Measurements from ENCODE around the gene MAP6D1. TPM values are rescaled to one million over a fixed set of nuclear protein-coding genes. Genes with fewer than 3 reads are reported as not detected.

The MAP6D1 gene
- total RNA-seq, 2 donors from 2014 or later = 17.3 to 22.3 TPM

GRCh38 chr3:183800243-183800863 lies 25.0 kb downstream of the MAP6D1 start:
- H3K36me3 ChIP-seq = peaks cover 0 to 3% of the 10 kb centered on the region in 2 donors
- TF ChIP-seq POLR2A (IDR thresholded peaks at IDR 0.05) (no peak), POLR2AphosphoS5 (IDR thresholded peaks at IDR 0.05) (no peak)
- TF ChIP-seq, protein P1, sequence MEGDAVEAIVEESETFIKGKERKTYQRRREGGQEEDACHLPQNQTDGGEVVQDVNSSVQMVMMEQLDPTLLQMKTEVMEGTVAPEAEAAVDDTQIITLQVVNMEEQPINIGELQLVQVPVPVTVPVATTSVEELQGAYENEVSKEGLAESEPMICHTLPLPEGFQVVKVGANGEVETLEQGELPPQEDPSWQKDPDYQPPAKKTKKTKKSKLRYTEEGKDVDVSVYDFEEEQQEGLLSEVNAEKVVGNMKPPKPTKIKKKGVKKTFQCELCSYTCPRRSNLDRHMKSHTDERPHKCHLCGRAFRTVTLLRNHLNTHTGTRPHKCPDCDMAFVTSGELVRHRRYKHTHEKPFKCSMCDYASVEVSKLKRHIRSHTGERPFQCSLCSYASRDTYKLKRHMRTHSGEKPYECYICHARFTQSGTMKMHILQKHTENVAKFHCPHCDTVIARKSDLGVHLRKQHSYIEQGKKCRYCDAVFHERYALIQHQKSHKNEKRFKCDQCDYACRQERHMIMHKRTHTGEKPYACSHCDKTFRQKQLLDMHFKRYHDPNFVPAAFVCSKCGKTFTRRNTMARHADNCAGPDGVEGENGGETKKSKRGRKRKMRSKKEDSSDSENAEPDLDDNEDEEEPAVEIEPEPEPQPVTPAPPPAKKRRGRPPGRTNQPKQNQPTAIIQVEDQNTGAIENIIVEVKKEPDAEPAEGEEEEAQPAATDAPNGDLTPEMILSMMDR (IDR thresholded peaks at IDR 0.05) = no peak
- no peak for DNase-seq (ENCODE audit: low spot score)
- no peaks in the 10 kb centered on the region for H3K9me3 ChIP-seq
- no peaks in the 10 kb centered on the region for H3K4me1 ChIP-seq (replicated peaks)
- H3K27ac ChIP-seq = no peak overlapping the region
- WGBS = 88% methylated on average over 8 of the region's 8 CpGs
- no peaks in the 10 kb centered on the region for H3K27me3 ChIP-seq (replicated peaks; ENCODE audit: insufficient read depth)
- no peak overlapping the region for H3K4me3 ChIP-seq
- intact Hi-C loops (cut with DNase I) = no loop called here

- TF ChIP-seq, protein P1 (IDR thresholded peaks at IDR 0.05) = no peak
- TF ChIP-seq POLR2AphosphoS5 (IDR thresholded peaks at IDR 0.05) (no peak), POLR2A (IDR thresholded peaks at IDR 0.05) (no peak)
- intact Hi-C loops (cut with DNase I) = no loop called here
- Histone ChIP-seq H3K4me3 (no peak overlapping the region), H3K27ac (no peak overlapping the region), H3K9me3 (no peaks in the 10 kb centered on the region), H3K4me1 (replicated peaks) (no peaks in the 10 kb centered on the region), H3K27me3 (replicated peaks; ENCODE audit: insufficient read depth) (no peaks in the 10 kb centered on the region), H3K36me3 (peaks cover 0 to 3% of the 10 kb centered on the region in 2 donors)
- WGBS = 91% methylated on average over 5 of the region's 5 CpGs
- no peak for DNase-seq (ENCODE audit: low spot score)
Measured at GRCh38 chr3:183799461-183799860, 25.9 kb downstream of the MAP6D1 start.

GRCh38 chr3:183797996-183798395 lies 27.4 kb downstream of the MAP6D1 start:
- no peaks in the 10 kb centered on the region for H3K9me3 ChIP-seq
- no peaks in the 10 kb centered on the region for H3K27me3 ChIP-seq (replicated peaks; ENCODE audit: insufficient read depth)
- no peak overlapping the region for H3K4me3 ChIP-seq
- no peak for TF ChIP-seq POLR2A (IDR thresholded peaks at IDR 0.05)
- TF ChIP-seq, protein P1 (IDR thresholded peaks at IDR 0.05) = no peak
- no peak for TF ChIP-seq POLR2AphosphoS5 (IDR thresholded peaks at IDR 0.05)
- no peak overlapping the region for H3K27ac ChIP-seq
- WGBS = 93% methylated on average over 9 of the region's 9 CpGs
- DNase-seq (ENCODE audit: low spot score) = no peak
- no peaks in the 10 kb centered on the region for H3K4me1 ChIP-seq (replicated peaks)
- no peaks in the 10 kb centered on the region for H3K36me3 ChIP-seq
- intact Hi-C loops (cut with DNase I) = no loop called here

DNA sequence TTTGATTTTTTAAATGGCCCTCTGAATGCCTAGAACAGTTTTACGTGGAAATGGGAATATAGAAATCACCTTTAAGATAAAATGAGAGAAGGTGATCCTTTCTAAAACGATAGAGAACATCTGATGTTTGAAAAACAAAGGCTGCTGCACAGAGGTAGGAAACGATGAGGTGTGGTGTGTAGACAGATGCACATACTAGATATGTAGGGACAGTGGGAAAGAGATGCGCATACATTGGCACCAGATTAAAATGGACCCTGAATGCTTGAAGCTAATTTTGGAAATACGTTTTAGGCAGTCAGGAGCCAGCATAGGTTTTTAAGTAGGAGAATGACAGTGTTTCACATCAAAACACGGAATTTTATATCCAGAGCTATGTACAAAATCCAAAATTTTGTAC lies 29.0 kb downstream of the MAP6D1 start:
- H3K36me3 ChIP-seq = no peaks in the 10 kb centered on the region
- WGBS = 91% methylated on average over 6 of the region's 6 CpGs

More for the DNA sequence above, 29.0 kb downstream of the MAP6D1 start:
- H3K9me3 ChIP-seq = no peaks in the 10 kb centered on the region
- H3K4me1 ChIP-seq (replicated peaks) = no peaks in the 10 kb centered on the region
- H3K27ac ChIP-seq = no peak overlapping the region
- no peak for DNase-seq (ENCODE audit: low spot score)
- H3K27me3 ChIP-seq (replicated peaks; ENCODE audit: insufficient read depth) = no peaks in the 10 kb centered on the region
- intact Hi-C loops (cut with DNase I) = no loop called here
- no peak for TF ChIP-seq POLR2AphosphoS5 (IDR thresholded peaks at IDR 0.05)
- TF ChIP-seq POLR2A (IDR thresholded peaks at IDR 0.05) = no peak
- TF ChIP-seq, protein P1 (IDR thresholded peaks at IDR 0.05) = no peak
- H3K4me3 ChIP-seq = no peak overlapping the region

Measured in prostate gland (tissue), 2 donors.